Endodermal cell (in vitro differentiated cells): ENCODE data around the gene ACOT7. TPM values are rescaled to one million over a fixed set of nuclear protein-coding genes. Genes with fewer than 3 reads are reported as not detected.
"Not testable (repeated sequence)": the region's sequence is repeated elsewhere in the genome, so short reads cannot be mapped to it uniquely, and the experiment has no call there.

ENCODE experiments used
- DNase-seq: peaks from one replicate; pipeline ENCODE4 v3.0.0-alpha.2; 2017
- H3K27ac ChIP-seq: 2 replicates; pipeline ENCODE4 v1.5.1; 2013; ENCODE audit warnings: mild to moderate bottlenecking, low read depth, low read length, moderate library complexity
- H3K27me3 ChIP-seq: 2 replicates; pipeline ENCODE4 v1.6.1; 2013; ENCODE audit warnings: mild to moderate bottlenecking, low read length, moderate library complexity; ENCODE audit not compliant: insufficient read depth, control insufficient read depth, poor library complexity, severe bottlenecking
- H3K36me3 ChIP-seq: 2 replicates; pipeline ENCODE4 v1.7.0; 2013; ENCODE audit warnings: mild to moderate bottlenecking, low read length, moderate library complexity; ENCODE audit not compliant: control insufficient read depth, insufficient read depth
- H3K4me1 ChIP-seq: one replicate; pipeline ENCODE4 v1.7.0; 2013; ENCODE audit warnings: low read length; ENCODE audit not compliant: control insufficient read depth, insufficient read depth
- H3K4me3 ChIP-seq: 2 replicates; pipeline ENCODE4 v1.5.1; 2013; ENCODE audit warnings: mild to moderate bottlenecking, low read length, moderate library complexity
- H3K9ac ChIP-seq: 2 replicates; pipeline ENCODE4 v1.6.1; 2013; ENCODE audit warnings: mild to moderate bottlenecking, low read length, moderate library complexity; ENCODE audit not compliant: poor library complexity, severe bottlenecking; ENCODE audit errors: extremely low read depth
- H3K9me3 ChIP-seq: 2 replicates; pipeline ENCODE4 v1.6.1; 2013; ENCODE audit warnings: mild to moderate bottlenecking, low read length, moderate library complexity; ENCODE audit not compliant: control insufficient read depth
- H3K27ac Mint-ChIP-seq: 2 replicates; pipeline ENCODE4 v1.8.0; 2020; ENCODE audit warnings: mixed read lengths
- H3K27me3 Mint-ChIP-seq: 2 replicates; pipeline ENCODE4 v1.8.0; 2021; ENCODE audit warnings: mild to moderate bottlenecking, mixed read lengths; ENCODE audit not compliant: insufficient read depth
- H3K36me3 Mint-ChIP-seq: 2 replicates; pipeline ENCODE4 v1.8.0; 2020; ENCODE audit warnings: low read depth, mixed read lengths
- H3K4me1 Mint-ChIP-seq: 2 replicates; pipeline ENCODE4 v1.8.0; 2020; ENCODE audit warnings: mixed read lengths
- H3K4me3 Mint-ChIP-seq: 2 replicates; pipeline ENCODE4 v1.8.0; 2020; ENCODE audit warnings: mild to moderate bottlenecking, moderate library complexity, mixed read lengths
- H3K9me3 Mint-ChIP-seq: 2 replicates; pipeline ENCODE4 v1.8.0; 2020; ENCODE audit warnings: mild to moderate bottlenecking, mixed read lengths
- WGBS, 2 experiments: methylation state at CpG; one replicate each; pipeline versions ENCODE4 v1.1.5 to v1.1.7; 2013; ENCODE audit warnings: missing lambda C conversion rate in 2 of 2, mixed read lengths in 1 of 2; ENCODE audit not compliant: insufficient coverage in 1 of 2, insufficient read length in 1 of 2; 5-methylcytosine and 5-hydroxymethylcytosine counted together
- total RNA-seq, 2 donors: library from RNA; stranded (reverse); fragmentation: NEBNext Ultra II Directional in 1 of 2; extraction: Animal tissue kit (Norgen Biotek cat#: 25700) in 1 of 2; gene quantifications; 2 replicates in 1 of 2; 3 replicates in 1 of 2; pipeline ENCODE4 v1.2.1, GENCODE V29; 2021
- TF ChIP-seq, protein P1 (sequence below): fragments of 200-600 bp; sonication (generic); conservative IDR thresholded peaks from 2 replicates; pipeline ENCODE4 v1.5.0; 2021; ENCODE audit warnings: antibody characterized with exemption, mild to moderate bottlenecking

ACOT7 gene
- total RNA-seq, 2 donors from 2014 or later = 51.3 to 70.7 TPM

DNA sequence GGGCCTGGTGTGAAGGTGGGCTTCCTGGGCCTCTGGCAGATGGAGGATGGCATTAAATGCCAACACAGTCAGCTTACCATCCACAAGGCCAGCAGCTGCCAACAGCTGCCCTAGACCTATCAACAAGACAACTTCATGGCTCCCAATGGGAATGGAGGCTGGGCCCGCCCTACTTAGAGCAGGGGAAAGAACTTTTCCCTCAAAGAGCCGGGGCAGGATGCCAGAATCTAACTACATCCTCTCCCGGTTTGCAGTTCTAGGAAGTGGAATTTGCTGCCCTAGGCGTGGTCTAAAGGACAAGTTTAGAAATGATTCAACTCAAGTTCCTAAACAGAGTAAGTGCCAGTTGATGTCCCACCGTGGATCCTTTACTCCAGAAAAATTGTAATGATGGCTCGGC is 170.9 kb downstream of the ACOT7 start:
- TF ChIP-seq, protein P1, sequence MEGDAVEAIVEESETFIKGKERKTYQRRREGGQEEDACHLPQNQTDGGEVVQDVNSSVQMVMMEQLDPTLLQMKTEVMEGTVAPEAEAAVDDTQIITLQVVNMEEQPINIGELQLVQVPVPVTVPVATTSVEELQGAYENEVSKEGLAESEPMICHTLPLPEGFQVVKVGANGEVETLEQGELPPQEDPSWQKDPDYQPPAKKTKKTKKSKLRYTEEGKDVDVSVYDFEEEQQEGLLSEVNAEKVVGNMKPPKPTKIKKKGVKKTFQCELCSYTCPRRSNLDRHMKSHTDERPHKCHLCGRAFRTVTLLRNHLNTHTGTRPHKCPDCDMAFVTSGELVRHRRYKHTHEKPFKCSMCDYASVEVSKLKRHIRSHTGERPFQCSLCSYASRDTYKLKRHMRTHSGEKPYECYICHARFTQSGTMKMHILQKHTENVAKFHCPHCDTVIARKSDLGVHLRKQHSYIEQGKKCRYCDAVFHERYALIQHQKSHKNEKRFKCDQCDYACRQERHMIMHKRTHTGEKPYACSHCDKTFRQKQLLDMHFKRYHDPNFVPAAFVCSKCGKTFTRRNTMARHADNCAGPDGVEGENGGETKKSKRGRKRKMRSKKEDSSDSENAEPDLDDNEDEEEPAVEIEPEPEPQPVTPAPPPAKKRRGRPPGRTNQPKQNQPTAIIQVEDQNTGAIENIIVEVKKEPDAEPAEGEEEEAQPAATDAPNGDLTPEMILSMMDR = no peak
- H3K4me3 ChIP-seq = no peak overlapping the region
- no peak for DNase-seq
- 93 to 94% methylated on average over 6 of the region's 6 CpGs for WGBS, 2 experiments
- H3K27me3 ChIP-seq = no peaks in the 10 kb centered on the region
- H3K27ac ChIP-seq = no peak overlapping the region
- H3K4me1 ChIP-seq = no peaks in the 10 kb centered on the region
- peaks cover 49% of the 10 kb centered on the region for H3K36me3 ChIP-seq
- Mint-ChIP-seq H3K36me3 (peaks cover 54% of the 10 kb centered on the region), H3K4me1 (no peaks in the 10 kb centered on the region), H3K4me3 (no peak overlapping the region), H3K9me3 (no peaks in the 10 kb centered on the region), H3K27me3 (no peaks in the 10 kb centered on the region), H3K27ac (no peak overlapping the region)
- no peak overlapping the region for H3K9ac ChIP-seq
- H3K9me3 ChIP-seq = no peaks in the 10 kb centered on the region

DNA sequence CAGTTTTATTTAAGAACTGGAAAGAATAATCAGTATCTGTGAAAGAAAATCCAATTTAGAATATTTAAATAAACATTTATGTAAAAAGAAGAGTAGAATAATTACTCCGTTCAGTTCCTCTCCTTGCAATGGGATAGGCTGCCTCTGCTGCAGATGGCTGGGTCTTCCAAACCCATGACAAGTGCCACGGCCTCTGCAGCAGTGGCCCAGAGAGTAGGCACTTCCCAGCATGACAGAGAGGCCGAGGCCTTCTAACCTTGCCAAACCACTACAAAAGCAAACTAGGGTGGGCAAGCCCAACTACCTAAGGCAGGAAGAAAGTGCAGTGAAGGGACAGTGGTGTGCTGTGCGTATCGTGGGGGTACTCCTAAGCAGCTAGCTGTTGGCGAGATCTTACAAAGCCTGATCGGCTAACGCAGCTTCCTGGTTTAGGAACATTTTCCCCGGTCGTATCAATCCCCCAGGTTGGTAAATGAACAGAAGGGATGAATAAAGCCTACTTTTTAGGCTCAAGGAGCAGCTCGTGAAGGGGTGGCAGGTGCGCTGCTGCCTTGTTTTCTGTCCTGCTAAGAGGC is 172.3 kb downstream of the ACOT7 start:
- no peak for DNase-seq
- no peak overlapping the region for H3K27ac Mint-ChIP-seq

DNA sequence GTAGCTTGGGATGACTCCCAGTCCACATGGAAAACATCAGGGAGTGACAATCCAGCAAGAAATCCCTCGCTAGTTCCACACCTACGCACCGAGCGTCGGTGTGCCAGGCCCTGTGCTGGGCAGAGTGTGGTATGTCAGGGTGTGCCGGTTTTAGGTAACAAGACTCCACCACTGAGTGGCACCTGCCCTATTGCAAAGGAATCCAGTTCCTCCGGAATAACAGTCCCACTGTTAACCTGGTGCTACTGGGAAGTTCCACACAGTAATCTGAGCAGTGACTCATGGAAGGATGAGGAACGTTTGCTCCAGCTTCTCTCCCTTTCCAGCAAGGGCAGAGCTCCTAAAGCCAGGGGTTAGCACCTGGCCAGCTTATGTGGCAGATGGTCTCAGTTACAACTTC is 173.3 kb downstream of the ACOT7 start:
- 93 to 98% methylated on average over 7 to 8 of the region's 8 CpGs for WGBS, 2 experiments
- no peaks in the 10 kb centered on the region for H3K27me3 ChIP-seq
- Mint-ChIP-seq H3K36me3 (peaks cover 35% of the 10 kb centered on the region), H3K27ac (no peak overlapping the region), H3K4me1 (no peaks in the 10 kb centered on the region), H3K9me3 (no peaks in the 10 kb centered on the region), H3K27me3 (peaks cover 4% of the 10 kb centered on the region), H3K4me3 (no peak overlapping the region)
- H3K9me3 ChIP-seq = no peaks in the 10 kb centered on the region
- no peak for DNase-seq
- H3K4me3 ChIP-seq = no peak overlapping the region
- no peaks in the 10 kb centered on the region for H3K4me1 ChIP-seq
- H3K36me3 ChIP-seq = peaks cover 30% of the 10 kb centered on the region
- TF ChIP-seq, protein P1 = no peak
- H3K9ac ChIP-seq = no peak overlapping the region
- H3K27ac ChIP-seq = no peak overlapping the region

More for the DNA sequence above, 172.3 kb downstream of the ACOT7 start:
- H3K4me1 ChIP-seq = no peaks in the 10 kb centered on the region
- peaks cover 38% of the 10 kb centered on the region for H3K36me3 ChIP-seq
- TF ChIP-seq, protein P1 = no peak
- Mint-ChIP-seq H3K27me3 (peaks cover 3% of the 10 kb centered on the region), H3K36me3 (peaks cover 44% of the 10 kb centered on the region), H3K9me3 (no peaks in the 10 kb centered on the region), H3K4me3 (no peak overlapping the region), H3K4me1 (no peaks in the 10 kb centered on the region)
- WGBS, 2 experiments = 90 to 94% methylated on average over 10 to 12 of the region's 12 CpGs
- no peak overlapping the region for H3K9ac ChIP-seq
- no peaks in the 10 kb centered on the region for H3K9me3 ChIP-seq
- no peaks in the 10 kb centered on the region for H3K27me3 ChIP-seq
- no peak overlapping the region for H3K4me3 ChIP-seq
- H3K27ac ChIP-seq = no peak overlapping the region

DNA sequence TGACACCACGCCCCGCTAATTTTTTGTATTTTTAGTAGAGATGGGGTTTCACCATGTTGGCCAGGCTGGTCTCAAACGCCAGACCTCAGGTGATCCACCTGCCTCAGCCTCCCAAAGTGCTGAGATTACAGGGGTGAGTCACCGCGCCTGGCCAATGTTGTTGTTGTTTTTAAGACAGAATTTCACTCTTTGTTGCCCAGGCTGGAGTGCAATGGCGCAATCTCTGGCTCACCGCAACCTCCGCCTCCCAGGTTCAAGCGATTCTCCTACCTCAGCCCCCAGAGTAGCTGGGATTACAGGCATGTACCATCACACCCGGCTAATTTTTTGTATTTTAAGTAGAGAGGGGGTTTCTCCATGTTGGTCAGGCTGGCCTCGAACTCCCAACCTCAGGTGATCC is 173.9 kb downstream of the ACOT7 start:
- not testable (repeated sequence) for H3K9me3 ChIP-seq, H3K4me3 ChIP-seq, H3K9ac ChIP-seq, H3K9me3 Mint-ChIP-seq, H3K4me1 ChIP-seq, H3K4me1 Mint-ChIP-seq, H3K27me3 Mint-ChIP-seq, H3K27ac ChIP-seq, H3K27ac Mint-ChIP-seq, H3K4me3 Mint-ChIP-seq, DNase-seq, H3K27me3 ChIP-seq
- WGBS, 2 experiments = 91 to 99% methylated on average over 9 to 11 of the region's 11 CpGs
- peaks cover 24% of the 10 kb centered on the region for H3K36me3 ChIP-seq
- H3K36me3 Mint-ChIP-seq = peaks cover 29% of the 10 kb centered on the region
